Smooth muscle cell (in vitro differentiated cells): ENCODE measurements around the gene PYROXD2. TPM values are rescaled to one million over a fixed set of nuclear protein-coding genes. Genes with fewer than 3 reads are reported as not detected.

Experiments
- DNase-seq: peaks from one replicate; lab custom pipeline; 2025; ENCODE audit not compliant: unreplicated experiment; lab: John Stamatoyannopoulos, UW
- H2AFZ ChIP-seq: fragments of 200-600 bp; sonication (generic); 2 replicates; pipeline ENCODE4 v1.6.0; 2016; ENCODE audit warnings: antibody characterized with exemption, low read depth, mild to moderate bottlenecking
- H3F3A ChIP-seq: fragments of 200-600 bp; sonication (generic); 2 replicates; pipeline ENCODE4 v1.6.0; 2017; ENCODE audit warnings: antibody characterized with exemption, low read depth
- H3K27ac ChIP-seq: fragments of 200-600 bp; sonication (generic); 2 replicates; pipeline ENCODE4 v1.5.1; 2016; ENCODE audit warnings: low read depth, mild to moderate bottlenecking
- H3K27me3 ChIP-seq: fragments of 200-600 bp; sonication (generic); 2 replicates; pipeline ENCODE4 v1.6.1; 2016; ENCODE audit warnings: low read depth, mild to moderate bottlenecking
- H3K36me3 ChIP-seq: fragments of 200-600 bp; sonication (generic); 2 replicates; pipeline ENCODE4 v1.5.1; 2016; ENCODE audit warnings: low read depth
- H3K4me1 ChIP-seq: fragments of 200-600 bp; sonication (generic); 2 replicates; pipeline ENCODE4 v1.5.1; 2016; ENCODE audit warnings: low read depth
- H3K4me2 ChIP-seq: fragments of 200-600 bp; sonication (generic); 2 replicates; pipeline ENCODE4 v1.6.0; 2016; ENCODE audit warnings: mild to moderate bottlenecking
- H3K4me3 ChIP-seq: fragments of 200-600 bp; sonication (generic); 2 replicates; pipeline ENCODE4 v1.5.1; 2016; ENCODE audit warnings: mild to moderate bottlenecking
- H3K79me2 ChIP-seq: fragments of 200-600 bp; sonication (generic); 2 replicates; pipeline ENCODE4 v1.6.0; 2016; ENCODE audit warnings: low read depth, mild to moderate bottlenecking
- H3K9ac ChIP-seq: fragments of 200-600 bp; sonication (generic); 2 replicates; pipeline ENCODE4 v1.6.0; 2016; ENCODE audit warnings: low read depth
- H3K9me3 ChIP-seq: fragments of 200-600 bp; sonication (generic); replicated peaks from 2 replicates; pipeline ENCODE4 v1.5.1; 2016; ENCODE audit warnings: low read depth
- H4K20me1 ChIP-seq: fragments of 200-600 bp; sonication (generic); 2 replicates; pipeline ENCODE4 v1.6.0; 2016; ENCODE audit warnings: low read depth
- CTCF ChIP-seq: fragments of 200-600 bp; sonication (generic); IDR thresholded peaks from 2 replicates; pipeline ENCODE4 v1.5.1; 2017; ENCODE audit warnings: borderline replicate concordance, mild to moderate bottlenecking, antibody characterized with exemption; ENCODE audit not compliant: insufficient read depth, poor library complexity, severe bottlenecking
- WGBS: methylation state at CpG from one replicate; pipeline ENCODE4 v1.1.7; 2016; ENCODE audit warnings: low lambda C conversion rate; 5-methylcytosine and 5-hydroxymethylcytosine counted together
- polyA plus RNA-seq: library from polyadenylated mRNA; unstranded; fragments of >200 nt; fragmentation: Nextera tagmentation; extraction: Ambion mirVana; gene quantifications from 2 replicates; pipeline ENCODE4 v1.2.1, GENCODE V29; 2016
- total RNA-seq: library from RNA; depleted of rRNA; stranded (reverse); fragments of >200 nt; gene quantifications from 2 replicates; pipeline ENCODE4 v1.2.3, GENCODE V29; 2014

Gene PYROXD2
- total and polyA plus RNA-seq, 2 experiments from 2014 or later: 3.6 to 6.1 TPM

- Histone ChIP-seq H3K9me3 (no peaks in the 10 kb centered on the region), H3K27me3 (no peaks in the 10 kb centered on the region), H3K4me1 (no peaks in the 10 kb centered on the region), H3F3A (peaks cover 3% of the 10 kb centered on the region), H3K4me3 (no peak overlapping the region), H3K4me2 (no peak overlapping the region), H3K36me3 (no peaks in the 10 kb centered on the region), H3K27ac (no peak overlapping the region), H3K9ac (no peak overlapping the region), H2AFZ (no peak overlapping the region), H3K79me2 (no peaks in the 10 kb centered on the region), H4K20me1 (no peaks in the 10 kb centered on the region)
- 39% methylated on average over 6 of the region's 7 CpGs for WGBS
- TF ChIP-seq CTCF: no peak
- no peak for DNase-seq
Observed at GRCh38 chr10:98391065-98391464, 23.9 kb downstream of the PYROXD2 start.

GRCh38 chr10:98390406-98390805, 24.6 kb downstream of the PYROXD2 start:
- no peak for DNase-seq
- WGBS: 96% methylated on average over 4 of the region's 4 CpGs
- H3K36me3 ChIP-seq: no peaks in the 10 kb centered on the region

GRCh38 chr10:98389398-98389797, 25.6 kb downstream of the PYROXD2 start:
- Histone ChIP-seq H3K4me1 (no peaks in the 10 kb centered on the region), H3K27me3 (no peaks in the 10 kb centered on the region)

More at GRCh38 chr10:98390406-98390805, 24.6 kb downstream of the PYROXD2 start:
- Histone ChIP-seq H3K9ac (no peak overlapping the region), H3K4me2 (no peak overlapping the region), H3K27me3 (no peaks in the 10 kb centered on the region), H3K4me1 (no peaks in the 10 kb centered on the region), H3K4me3 (no peak overlapping the region), H3K79me2 (no peaks in the 10 kb centered on the region), H3F3A (peaks cover 3% of the 10 kb centered on the region), H3K27ac (no peak overlapping the region), H3K9me3 (no peaks in the 10 kb centered on the region), H2AFZ (no peak overlapping the region), H4K20me1 (no peaks in the 10 kb centered on the region)
- no peak for TF ChIP-seq CTCF

More at GRCh38 chr10:98389398-98389797, 25.6 kb downstream of the PYROXD2 start:
- Histone ChIP-seq H3K9ac (no peak overlapping the region), H3K27ac (no peak overlapping the region), H2AFZ (no peak overlapping the region), H3F3A (peaks cover 3% of the 10 kb centered on the region), H4K20me1 (no peaks in the 10 kb centered on the region), H3K79me2 (no peaks in the 10 kb centered on the region), H3K4me2 (no peak overlapping the region), H3K36me3 (no peaks in the 10 kb centered on the region), H3K4me3 (no peak overlapping the region), H3K9me3 (no peaks in the 10 kb centered on the region)
- 94% methylated on average over 6 of the region's 6 CpGs for WGBS
- no peak for DNase-seq
- TF ChIP-seq CTCF: no peak
